LNCaP clone FGC (cell line): ENCODE results near the gene CFAP97.

Source experiments
- DNase-seq: peaks from one replicate; pipeline ENCODE4 v3.0.0-alpha.2; 2011; ENCODE audit warnings: low read depth
- H3K4me3 ChIP-seq: 2 replicates; pipeline ENCODE4 v1.5.1; 2011; ENCODE audit warnings: mild to moderate bottlenecking, low read depth, low read length, control low read depth
- TF ChIP-seq, protein P1 (sequence below): IDR thresholded peaks from 2 replicates; pipeline ENCODE4 v1.5.1; 2012; ENCODE audit warnings: mild to moderate bottlenecking; ENCODE audit not compliant: control insufficient read depth, insufficient read depth; ENCODE audit errors: extremely low read depth

CFAP97 gene

GRCh38 chr4:185112104-185112503, 91.7 kb downstream of the CFAP97 start:
- H3K4me3 ChIP-seq = no peak overlapping the region
- TF ChIP-seq, protein P1, sequence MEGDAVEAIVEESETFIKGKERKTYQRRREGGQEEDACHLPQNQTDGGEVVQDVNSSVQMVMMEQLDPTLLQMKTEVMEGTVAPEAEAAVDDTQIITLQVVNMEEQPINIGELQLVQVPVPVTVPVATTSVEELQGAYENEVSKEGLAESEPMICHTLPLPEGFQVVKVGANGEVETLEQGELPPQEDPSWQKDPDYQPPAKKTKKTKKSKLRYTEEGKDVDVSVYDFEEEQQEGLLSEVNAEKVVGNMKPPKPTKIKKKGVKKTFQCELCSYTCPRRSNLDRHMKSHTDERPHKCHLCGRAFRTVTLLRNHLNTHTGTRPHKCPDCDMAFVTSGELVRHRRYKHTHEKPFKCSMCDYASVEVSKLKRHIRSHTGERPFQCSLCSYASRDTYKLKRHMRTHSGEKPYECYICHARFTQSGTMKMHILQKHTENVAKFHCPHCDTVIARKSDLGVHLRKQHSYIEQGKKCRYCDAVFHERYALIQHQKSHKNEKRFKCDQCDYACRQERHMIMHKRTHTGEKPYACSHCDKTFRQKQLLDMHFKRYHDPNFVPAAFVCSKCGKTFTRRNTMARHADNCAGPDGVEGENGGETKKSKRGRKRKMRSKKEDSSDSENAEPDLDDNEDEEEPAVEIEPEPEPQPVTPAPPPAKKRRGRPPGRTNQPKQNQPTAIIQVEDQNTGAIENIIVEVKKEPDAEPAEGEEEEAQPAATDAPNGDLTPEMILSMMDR = no peak
- no peak for DNase-seq

DNA sequence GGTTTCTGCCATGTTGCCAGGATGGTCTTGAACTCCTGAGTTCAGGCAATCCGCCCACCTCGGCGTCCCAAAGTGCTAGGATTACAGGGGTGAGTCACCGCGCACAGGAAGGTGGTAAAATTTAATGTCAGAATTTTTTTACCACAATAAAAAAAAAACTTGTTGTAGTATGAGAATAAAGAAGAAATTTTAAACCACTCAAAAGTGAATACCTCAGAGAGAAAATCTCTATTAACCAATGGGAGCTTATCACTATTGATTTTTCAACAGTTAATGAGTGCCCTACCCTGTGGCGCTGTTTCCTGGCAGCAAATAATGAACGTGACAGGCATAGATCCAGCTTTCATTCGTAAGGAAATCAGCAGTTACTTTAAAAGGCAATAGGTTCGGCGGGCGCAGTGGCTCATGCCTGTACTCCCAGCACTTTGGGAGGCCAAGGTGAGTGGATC, 93.4 kb downstream of the CFAP97 start:
- DNase-seq = no peak

GRCh38 chr4:185109736-185110135, 94.1 kb downstream of the CFAP97 start:
- TF ChIP-seq, protein P1 = no peak

More for the DNA sequence above, 93.4 kb downstream of the CFAP97 start:
- H3K4me3 ChIP-seq = no peak overlapping the region
- TF ChIP-seq, protein P1 = no peak

More at GRCh38 chr4:185109736-185110135, 94.1 kb downstream of the CFAP97 start:
- H3K4me3 ChIP-seq = no peak overlapping the region
- no peak for DNase-seq
